Measurements from ENCODE around the gene NACC2.
"Not testable (repeated sequence)": the region's sequence is repeated elsewhere in the genome, so short reads cannot be mapped to it uniquely, and the experiment has no call there.

Gene NACC2

GRCh38 chr9:136110082-136111061 lies 15.3 kb upstream of the NACC2 start:
- peaks cover 49% of the 10 kb centered on the region for H3K27me3 Mint-ChIP-seq
- peak overlapping the region; percentile 91 for H3K27ac Mint-ChIP-seq
- H3K9me3 Mint-ChIP-seq = no peaks in the 10 kb centered on the region
- H3K4me1 Mint-ChIP-seq (ENCODE audit: low read depth) = peaks cover 78% of the 10 kb centered on the region
- H3K4me3 Mint-ChIP-seq = peak overlapping the region; percentile 65
- intact Hi-C loops (cut with micrococcal nuclease) = loop anchor here (2.0 kb wide), 1 partner anchor 16 kb away; the partner anchor contains the start of gene NACC2
- H3K36me3 Mint-ChIP-seq (ENCODE audit: low read depth) = peaks cover 22% of the 10 kb centered on the region

GRCh38 chr9:136109351-136110081 lies 14.4 kb upstream of the NACC2 start:
- Mint-ChIP-seq H3K27me3 (peaks cover 57% of the 10 kb centered on the region), H3K36me3 (ENCODE audit: low read depth) (peaks cover 14% of the 10 kb centered on the region), H3K27ac (peak overlapping the region; percentile 91), H3K4me1 (ENCODE audit: low read depth) (peaks cover 79% of the 10 kb centered on the region), H3K4me3 (peak overlapping the region; percentile 71), H3K9me3 (no peaks in the 10 kb centered on the region)
- intact Hi-C loops (cut with micrococcal nuclease) = loop anchor here (2.0 kb wide), 1 partner anchor 15 kb away; the partner anchor contains the start of gene NACC2

GRCh38 chr9:136108648-136109266 lies 13.7 kb upstream of the NACC2 start:
- intact Hi-C loops (cut with micrococcal nuclease) = no loop called here
- peaks cover 72% of the 10 kb centered on the region for H3K4me1 Mint-ChIP-seq (ENCODE audit: low read depth)
- H3K36me3 Mint-ChIP-seq (ENCODE audit: low read depth) = peaks cover 6% of the 10 kb centered on the region
- H3K9me3 Mint-ChIP-seq = no peaks in the 10 kb centered on the region
- peak overlapping the region; percentile 71 for H3K4me3 Mint-ChIP-seq
- peaks cover 64% of the 10 kb centered on the region for H3K27me3 Mint-ChIP-seq
- H3K27ac Mint-ChIP-seq = peak overlapping the region; percentile 91

GRCh38 chr9:136107953-136108647 lies 13.0 kb upstream of the NACC2 start:
- intact Hi-C loops (cut with micrococcal nuclease) = no loop called here
- peaks cover 66% of the 10 kb centered on the region for H3K4me1 Mint-ChIP-seq (ENCODE audit: low read depth)
- no peaks in the 10 kb centered on the region for H3K36me3 Mint-ChIP-seq (ENCODE audit: low read depth)
- H3K4me3 Mint-ChIP-seq = peak overlapping the region; percentile 50
- H3K9me3 Mint-ChIP-seq = no peaks in the 10 kb centered on the region
- peaks cover 71% of the 10 kb centered on the region for H3K27me3 Mint-ChIP-seq
- peak overlapping the region; percentile 91 for H3K27ac Mint-ChIP-seq

- H3K27ac Mint-ChIP-seq = peak overlapping the region; percentile 54
- intact Hi-C loops (cut with micrococcal nuclease) = no loop called here
- peaks cover 75% of the 10 kb centered on the region for H3K27me3 Mint-ChIP-seq
- H3K4me3 Mint-ChIP-seq = peak overlapping the region; percentile 30
- no peaks in the 10 kb centered on the region for H3K9me3 Mint-ChIP-seq
- H3K36me3 Mint-ChIP-seq (ENCODE audit: low read depth) = no peaks in the 10 kb centered on the region
- H3K4me1 Mint-ChIP-seq (ENCODE audit: low read depth) = peaks cover 64% of the 10 kb centered on the region
Measured at GRCh38 chr9:136107155-136107952, 12.3 kb upstream of the NACC2 start.

- intact Hi-C loops (cut with micrococcal nuclease) = no loop called here
- Mint-ChIP-seq H3K27ac (peak overlapping the region; percentile 65), H3K9me3 (no peaks in the 10 kb centered on the region), H3K4me3 (no peak overlapping the region), H3K36me3 (ENCODE audit: low read depth) (no peaks in the 10 kb centered on the region), H3K27me3 (peaks cover 70% of the 10 kb centered on the region), H3K4me1 (ENCODE audit: low read depth) (peaks cover 53% of the 10 kb centered on the region)
Measured at GRCh38 chr9:136105398-136106135, 10.5 kb upstream of the NACC2 start.

GRCh38 chr9:136104916-136105315 lies 9.8 kb upstream of the NACC2 start:
- Mint-ChIP-seq H3K27ac (no peak overlapping the region), H3K4me1 (ENCODE audit: low read depth) (peaks cover 46% of the 10 kb centered on the region), H3K9me3 (no peaks in the 10 kb centered on the region), H3K27me3 (peaks cover 73% of the 10 kb centered on the region), H3K4me3 (no peak overlapping the region), H3K36me3 (ENCODE audit: low read depth) (no peaks in the 10 kb centered on the region)
- intact Hi-C loops (cut with micrococcal nuclease) = no loop called here

GRCh38 chr9:136104488-136104800 lies 9.4 kb upstream of the NACC2 start:
- no peak overlapping the region for H3K4me3 Mint-ChIP-seq
- H3K36me3 Mint-ChIP-seq (ENCODE audit: low read depth) = no peaks in the 10 kb centered on the region
- H3K9me3 Mint-ChIP-seq = no peaks in the 10 kb centered on the region
- H3K27me3 Mint-ChIP-seq = peaks cover 76% of the 10 kb centered on the region
- peaks cover 42% of the 10 kb centered on the region for H3K4me1 Mint-ChIP-seq (ENCODE audit: low read depth)
- intact Hi-C loops (cut with micrococcal nuclease) = no loop called here
- no peak overlapping the region for H3K27ac Mint-ChIP-seq

- Mint-ChIP-seq H3K36me3 (ENCODE audit: low read depth) (no peaks in the 10 kb centered on the region), H3K27ac (no peak overlapping the region), H3K27me3 (peaks cover 77% of the 10 kb centered on the region), H3K4me3 (no peak overlapping the region), H3K4me1 (ENCODE audit: low read depth) (peaks cover 42% of the 10 kb centered on the region), H3K9me3 (no peaks in the 10 kb centered on the region)
- intact Hi-C loops (cut with micrococcal nuclease) = no loop called here
Measured at GRCh38 chr9:136103651-136104487, 8.8 kb upstream of the NACC2 start.

GRCh38 chr9:136101615-136102074 lies 6.6 kb upstream of the NACC2 start:
- H3K9me3 Mint-ChIP-seq; H3K36me3 Mint-ChIP-seq (ENCODE audit: low read depth); H3K27ac Mint-ChIP-seq; intact Hi-C loops (cut with micrococcal nuclease); H3K4me3 Mint-ChIP-seq: not testable (repeated sequence)
- Mint-ChIP-seq H3K27me3 (peaks cover 74% of the 10 kb centered on the region), H3K4me1 (ENCODE audit: low read depth) (peaks cover 30% of the 10 kb centered on the region)

- Mint-ChIP-seq H3K4me1 (ENCODE audit: low read depth) (peaks cover 34% of the 10 kb centered on the region), H3K27me3 (peaks cover 67% of the 10 kb centered on the region), H3K27ac (no peak overlapping the region), H3K36me3 (ENCODE audit: low read depth) (no peaks in the 10 kb centered on the region), H3K9me3 (no peaks in the 10 kb centered on the region), H3K4me3 (no peak overlapping the region)
- intact Hi-C loops (cut with micrococcal nuclease) = no loop called here
Measured at GRCh38 chr9:136100700-136101614, 5.9 kb upstream of the NACC2 start.

Data from dendritic cell treated with granulocyte-macrophage colony-stimulating factor and Interleukin-4, amounts not matched to agents 40 ng/mL and 50 ng/mL, for 4 days (primary cell).